Neutrophil (primary cell): ENCODE data around the gene WDR72.

Source experiments
- H3K27ac ChIP-seq: fragments of 200-600 bp; sonication (generic); 2 replicates; pipeline ENCODE4 v1.5.1; 2016; ENCODE audit warnings: mild to moderate bottlenecking, moderate library complexity
- H3K27me3 ChIP-seq: fragments of 200-600 bp; sonication (generic); 2 replicates; pipeline ENCODE4 v1.6.0; 2016; ENCODE audit warnings: mild to moderate bottlenecking
- H3K36me3 ChIP-seq: fragments of 200-600 bp; sonication (generic); 2 replicates; pipeline ENCODE4 v1.5.1; 2017
- H3K4me1 ChIP-seq, 2 experiments: fragments of 200-600 bp in 1 of 2; sonication (generic) in 1 of 2; 1 replicate in 1 of 2; 2 replicates in 1 of 2; pipeline versions ENCODE4 v1.5.1 to v1.6.1; 2013 to 2016; ENCODE audit warnings: low read depth in 1 of 2, low read length in 1 of 2, mild to moderate bottlenecking in 1 of 2, moderate library complexity in 1 of 2; ENCODE audit not compliant: control insufficient read depth in 1 of 2, insufficient read depth in 1 of 2
- H3K4me3 ChIP-seq, 2 experiments: fragments of 200-600 bp in 1 of 2; sonication (generic) in 1 of 2; 1 replicate in 1 of 2; 2 replicates in 1 of 2; pipeline ENCODE4 v1.5.1; 2013 to 2016; ENCODE audit warnings: low read depth in 1 of 2, low read length in 1 of 2, mild to moderate bottlenecking in 1 of 2, moderate library complexity in 1 of 2
- H3K9me3 ChIP-seq: fragments of 200-600 bp; sonication (generic); 2 replicates; pipeline ENCODE4 v1.5.1; 2016
- TF ChIP-seq, protein P1 (sequence below): fragments of 200-600 bp; sonication (generic); IDR thresholded peaks from 2 replicates; pipeline ENCODE4 v1.5.1; 2016; ENCODE audit warnings: antibody characterized with exemption

Gene WDR72

DNA sequence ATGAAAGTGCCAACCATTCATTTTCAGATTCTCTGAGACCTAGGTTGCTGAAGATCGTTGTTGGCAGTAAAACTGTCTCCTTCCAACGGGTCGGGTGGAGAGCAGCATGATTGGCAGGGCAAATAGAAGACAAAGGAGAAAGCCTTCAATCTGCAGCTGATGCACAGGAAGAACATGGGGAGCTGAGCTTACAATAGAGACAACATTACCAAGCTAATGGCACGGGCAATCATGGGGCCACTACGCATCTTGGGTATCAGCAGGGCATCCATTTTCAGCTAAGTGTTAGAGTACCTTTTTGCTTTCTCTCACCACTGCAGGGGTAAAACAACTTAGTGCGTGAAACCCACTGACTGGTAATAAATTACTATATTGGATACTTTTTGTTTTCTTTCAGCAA is 114.8 kb downstream of the WDR72 start:
- Histone ChIP-seq H3K36me3 (no peaks in the 10 kb centered on the region), H3K4me3 (no peak overlapping the region), H3K4me1 (no peaks in the 10 kb centered on the region), H3K27ac (no peak overlapping the region), H3K27me3 (no peaks in the 10 kb centered on the region), H3K9me3 (no peaks in the 10 kb centered on the region)
- TF ChIP-seq, protein P1, sequence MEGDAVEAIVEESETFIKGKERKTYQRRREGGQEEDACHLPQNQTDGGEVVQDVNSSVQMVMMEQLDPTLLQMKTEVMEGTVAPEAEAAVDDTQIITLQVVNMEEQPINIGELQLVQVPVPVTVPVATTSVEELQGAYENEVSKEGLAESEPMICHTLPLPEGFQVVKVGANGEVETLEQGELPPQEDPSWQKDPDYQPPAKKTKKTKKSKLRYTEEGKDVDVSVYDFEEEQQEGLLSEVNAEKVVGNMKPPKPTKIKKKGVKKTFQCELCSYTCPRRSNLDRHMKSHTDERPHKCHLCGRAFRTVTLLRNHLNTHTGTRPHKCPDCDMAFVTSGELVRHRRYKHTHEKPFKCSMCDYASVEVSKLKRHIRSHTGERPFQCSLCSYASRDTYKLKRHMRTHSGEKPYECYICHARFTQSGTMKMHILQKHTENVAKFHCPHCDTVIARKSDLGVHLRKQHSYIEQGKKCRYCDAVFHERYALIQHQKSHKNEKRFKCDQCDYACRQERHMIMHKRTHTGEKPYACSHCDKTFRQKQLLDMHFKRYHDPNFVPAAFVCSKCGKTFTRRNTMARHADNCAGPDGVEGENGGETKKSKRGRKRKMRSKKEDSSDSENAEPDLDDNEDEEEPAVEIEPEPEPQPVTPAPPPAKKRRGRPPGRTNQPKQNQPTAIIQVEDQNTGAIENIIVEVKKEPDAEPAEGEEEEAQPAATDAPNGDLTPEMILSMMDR = no peak

DNA sequence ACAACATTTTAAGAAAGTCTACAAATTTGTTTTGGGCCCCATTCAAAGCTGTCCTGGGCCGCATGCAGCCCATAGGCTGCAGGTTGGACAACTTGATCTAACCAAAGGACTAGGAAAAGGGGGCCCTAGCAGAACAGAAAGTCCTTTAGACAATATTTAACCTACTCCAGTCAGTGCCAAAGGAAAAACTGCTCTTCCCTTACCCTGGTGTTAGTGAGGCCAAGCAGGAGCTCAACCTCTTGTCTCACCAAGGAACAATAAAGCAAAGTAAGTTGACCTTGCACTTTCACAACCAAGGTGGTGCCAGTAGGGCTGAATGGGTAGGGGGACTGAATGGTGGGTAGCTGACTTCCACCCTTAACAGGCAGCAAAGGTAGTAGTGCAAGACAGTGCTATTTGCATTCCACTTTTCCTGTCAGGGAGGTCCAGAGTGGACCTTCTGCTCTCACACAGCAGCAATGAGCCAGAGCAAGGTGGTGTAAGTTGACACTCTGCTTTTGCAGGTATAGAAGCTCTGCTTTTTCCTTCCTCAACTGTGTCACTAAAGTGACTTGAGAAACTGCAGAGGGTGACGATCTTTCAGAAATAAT is 124.9 kb downstream of the WDR72 start:
- no peaks in the 10 kb centered on the region for H3K4me1 ChIP-seq
- no peaks in the 10 kb centered on the region for H3K36me3 ChIP-seq
- no peak overlapping the region for H3K4me3 ChIP-seq
- H3K27ac ChIP-seq = no peak overlapping the region
- TF ChIP-seq, protein P1 = no peak
- no peaks in the 10 kb centered on the region for H3K27me3 ChIP-seq
- no peaks in the 10 kb centered on the region for H3K9me3 ChIP-seq

DNA sequence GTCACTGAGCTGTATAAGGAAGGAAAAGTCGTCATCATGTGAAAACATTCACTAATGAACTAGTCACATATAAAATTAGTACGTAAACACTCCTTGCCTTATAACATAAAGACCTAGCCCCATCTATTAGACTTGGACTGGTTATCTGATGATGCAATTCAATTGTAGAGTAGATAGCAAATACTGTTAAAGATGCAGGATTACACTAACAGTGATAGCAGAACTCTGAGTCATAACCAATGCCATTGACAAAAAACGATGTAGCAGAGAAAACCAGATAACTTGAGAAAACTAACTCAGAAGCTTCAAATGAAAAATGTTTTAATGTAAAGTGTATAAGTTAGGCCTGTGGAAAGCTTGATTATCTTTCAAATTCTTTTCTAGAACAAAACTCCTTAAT is 132.2 kb downstream of the WDR72 start:
- Histone ChIP-seq H3K4me3 (no peak overlapping the region), H3K27ac (no peak overlapping the region), H3K36me3 (no peaks in the 10 kb centered on the region), H3K9me3 (no peaks in the 10 kb centered on the region), H3K27me3 (no peaks in the 10 kb centered on the region), H3K4me1 (no peaks in the 10 kb centered on the region)
- TF ChIP-seq, protein P1 = no peak

DNA sequence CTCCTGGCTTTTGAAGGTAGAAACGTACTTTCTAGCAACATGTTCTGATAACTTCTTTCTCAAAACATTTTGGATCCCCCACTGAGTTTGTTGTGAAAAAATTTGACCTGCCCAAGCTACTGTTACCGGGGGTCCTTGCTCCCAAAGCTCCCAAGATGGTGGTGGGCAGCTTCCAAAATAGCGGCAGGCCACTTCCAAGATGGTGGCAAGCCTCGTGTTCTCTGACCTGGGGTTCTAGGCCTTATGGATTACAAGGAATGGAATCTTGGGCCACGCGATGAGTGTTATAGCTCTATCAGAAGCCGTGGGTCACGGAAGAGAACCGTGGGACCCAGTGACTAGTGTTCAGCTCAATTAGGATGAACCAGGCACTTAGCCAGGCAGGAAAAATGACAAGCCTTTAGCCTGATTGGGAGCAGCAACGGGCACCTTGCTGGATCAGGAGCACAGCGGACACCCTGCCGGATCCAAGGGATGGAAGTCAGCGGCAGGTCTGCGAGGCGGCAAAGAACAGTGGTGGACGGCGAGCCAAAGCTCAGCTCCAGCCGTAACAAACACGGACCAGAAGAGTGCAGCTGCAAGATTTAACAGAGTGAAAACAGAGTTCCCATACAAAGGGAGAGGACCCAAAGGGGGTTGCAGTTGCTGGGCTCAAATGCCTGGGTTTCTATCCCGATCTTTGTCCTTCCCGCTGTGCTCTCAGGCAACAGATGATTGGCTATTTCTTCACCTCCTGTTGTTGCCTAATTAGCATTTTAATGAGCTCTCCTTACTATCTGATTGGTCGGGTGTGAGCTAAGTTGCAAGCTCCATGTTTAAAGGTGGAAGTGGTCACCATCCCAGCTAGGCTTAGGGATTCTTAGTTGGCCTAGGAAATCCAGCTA is 133.3 kb downstream of the WDR72 start:
- H3K4me1 ChIP-seq = no peaks in the 10 kb centered on the region
- no peaks in the 10 kb centered on the region for H3K27me3 ChIP-seq
- no peak overlapping the region for H3K4me3 ChIP-seq
- no peaks in the 10 kb centered on the region for H3K9me3 ChIP-seq
- H3K27ac ChIP-seq = no peak overlapping the region
- no peaks in the 10 kb centered on the region for H3K36me3 ChIP-seq
- TF ChIP-seq, protein P1 = no peak

DNA sequence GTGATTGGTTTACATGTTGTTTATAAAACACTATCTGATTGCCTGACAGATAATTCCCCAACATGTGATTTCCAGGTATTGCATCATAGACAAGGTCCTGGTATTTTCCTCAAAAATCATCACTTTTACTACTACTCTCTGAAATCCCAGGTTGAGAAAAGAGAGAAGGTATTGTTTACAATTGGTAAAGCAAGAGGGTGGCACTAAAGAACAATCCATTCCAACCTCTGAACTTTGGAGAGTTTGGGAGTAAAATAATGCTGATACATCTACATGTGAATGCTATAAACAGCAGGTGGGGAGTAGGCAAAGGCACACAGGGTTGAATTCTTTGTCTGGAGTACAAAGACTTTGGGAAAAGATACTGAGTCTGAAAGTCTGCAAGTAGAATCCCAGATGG is 134.2 kb downstream of the WDR72 start:
- TF ChIP-seq, protein P1 = no peak
- no peak overlapping the region for H3K4me3 ChIP-seq
- no peaks in the 10 kb centered on the region for H3K4me1 ChIP-seq
- H3K27me3 ChIP-seq = no peaks in the 10 kb centered on the region
- no peaks in the 10 kb centered on the region for H3K9me3 ChIP-seq
- H3K27ac ChIP-seq = no peak overlapping the region
- no peaks in the 10 kb centered on the region for H3K36me3 ChIP-seq
